Measurements from ENCODE around the gene PRAMEF15.
"Not testable (repeated sequence)": the region's sequence is repeated elsewhere in the genome, so short reads cannot be mapped to it uniquely, and the experiment has no call there.

- not testable (repeated sequence) for TF ChIP-seq CTCF, POLR2A (IDR thresholded peaks at IDR 0.05)
Observed at GRCh38 chr1:13302197-13302596, 13.2 kb upstream of the PRAMEF15 start.

Measured in breast epithelium (tissue), 3 donors.